GM21381 (cell line): Measurements from ENCODE around the gene NFU1.
"Not testable (repeated sequence)": the region's sequence is repeated elsewhere in the genome, so short reads cannot be mapped to it uniquely, and the experiment has no call there.

ENCODE experiments used
- ATAC-seq: cut with Tn5 transposase; IDR thresholded peaks from one replicate; pipeline ENCODE4 v1.9.1; 2021; ENCODE audit warnings: mild to moderate bottlenecking, moderate library complexity; ENCODE audit not compliant: unreplicated experiment

Gene NFU1

GRCh38 chr2:69389271-69389670, 48.0 kb downstream of the NFU1 start:
- ATAC-seq: no peak

GRCh38 chr2:69387770-69388481, 49.3 kb downstream of the NFU1 start:
- ATAC-seq: no peak

GRCh38 chr2:69386789-69387734, 50.2 kb downstream of the NFU1 start, which contains the start of gene GFPT1:
GFPT1 (minus strand) TSS chr2:69387227; CDS start chr2:69387071, 156 bp downstream.
- ATAC-seq: peak; percentile 87

GRCh38 chr2:69386360-69386759, 50.9 kb downstream of the NFU1 start:
- peak; percentile 14 for ATAC-seq

GRCh38 chr2:69385443-69386151, 51.6 kb downstream of the NFU1 start:
- no peak for ATAC-seq

GRCh38 chr2:69384618-69385081, 52.6 kb downstream of the NFU1 start:
- no peak for ATAC-seq

- ATAC-seq: no peak
Measured at GRCh38 chr2:69383176-69383812, 53.9 kb downstream of the NFU1 start.

- no peak for ATAC-seq
Measured at GRCh38 chr2:69382547-69382946, 54.7 kb downstream of the NFU1 start.

- ATAC-seq: no peak
Measured at GRCh38 chr2:69381337-69381737, 55.9 kb downstream of the NFU1 start.

GRCh38 chr2:69380072-69380917, 56.9 kb downstream of the NFU1 start:
- no peak for ATAC-seq

GRCh38 chr2:69376403-69376802, 60.8 kb downstream of the NFU1 start:
- no peak for ATAC-seq

GRCh38 chr2:69375494-69376353, 61.5 kb downstream of the NFU1 start:
- no peak for ATAC-seq

- ATAC-seq: no peak
Measured at GRCh38 chr2:69372767-69373166, 64.5 kb downstream of the NFU1 start.

GRCh38 chr2:69369802-69370201, 67.4 kb downstream of the NFU1 start:
- no peak for ATAC-seq

- ATAC-seq: no peak
Measured at GRCh38 chr2:69368588-69368987, 68.6 kb downstream of the NFU1 start.

- ATAC-seq: no peak
Measured at GRCh38 chr2:69359371-69359770, 77.9 kb downstream of the NFU1 start.

GRCh38 chr2:69358914-69359313, 78.3 kb downstream of the NFU1 start:
- ATAC-seq: no peak

- ATAC-seq: no peak
Measured at GRCh38 chr2:69356471-69356870, 80.8 kb downstream of the NFU1 start.

GRCh38 chr2:69354976-69355375, 82.3 kb downstream of the NFU1 start:
- ATAC-seq: not testable (repeated sequence)
